Stimulated activated CD4-positive, alpha-beta T cell treated with anti-CD3 and anti-CD28 coated beads, Interleukin-1b, Interleukin-23, amount 100 ng/mL, for 4 hours (primary cell): ENCODE data around the gene SLC6A16.
"Not testable (repeated sequence)": the region's sequence is repeated elsewhere in the genome, so short reads cannot be mapped to it uniquely, and the experiment has no call there.

ENCODE experiments used
- DNase-seq, 2 donors: peaks; one replicate each; pipeline ENCODE4 v3.0.0-alpha.2; 2020; ENCODE audit warnings: low read depth in 2 of 2

The SLC6A16 gene

DNA sequence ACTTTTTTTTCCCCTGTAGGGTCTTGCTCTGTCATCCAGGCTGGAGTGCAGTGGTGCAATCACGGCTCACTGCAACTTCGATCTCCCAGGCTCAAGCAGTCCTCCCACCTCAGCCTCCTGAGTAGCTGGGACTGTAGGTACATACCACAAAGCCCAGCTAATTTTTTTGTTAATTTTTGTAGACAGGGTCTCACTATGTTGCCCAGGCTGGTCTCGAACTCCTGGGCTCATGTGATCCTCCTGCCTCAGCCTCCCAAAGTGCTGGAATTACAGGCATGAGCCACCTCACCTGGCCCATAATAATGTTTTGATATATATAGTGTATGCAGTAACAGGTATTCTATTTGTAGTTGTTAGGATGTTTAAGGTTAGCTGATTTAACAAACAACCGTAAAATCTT, 6.2 kb upstream of the SLC6A16 start:
- DNase-seq: not testable (repeated sequence)

DNA sequence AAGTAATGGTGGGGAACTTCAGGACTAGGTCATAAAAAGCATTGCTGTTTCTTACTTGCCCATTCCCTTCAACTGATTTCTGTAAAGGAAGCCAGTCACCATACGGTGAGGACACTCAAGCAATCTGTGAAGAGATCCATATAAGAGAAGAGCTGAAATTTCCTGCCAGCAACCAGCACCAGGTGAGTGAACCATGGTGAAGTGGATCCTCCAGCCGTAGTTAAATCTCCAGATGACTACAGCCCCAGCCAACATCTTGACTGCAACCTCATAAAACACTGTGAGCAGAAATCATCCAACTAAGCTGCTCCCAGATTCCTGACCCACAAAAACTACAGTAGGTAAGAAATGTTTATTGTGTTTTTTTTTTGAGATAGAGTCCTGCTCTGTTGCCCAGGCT, 3.8 kb upstream of the SLC6A16 start:
- no peak for DNase-seq

DNA sequence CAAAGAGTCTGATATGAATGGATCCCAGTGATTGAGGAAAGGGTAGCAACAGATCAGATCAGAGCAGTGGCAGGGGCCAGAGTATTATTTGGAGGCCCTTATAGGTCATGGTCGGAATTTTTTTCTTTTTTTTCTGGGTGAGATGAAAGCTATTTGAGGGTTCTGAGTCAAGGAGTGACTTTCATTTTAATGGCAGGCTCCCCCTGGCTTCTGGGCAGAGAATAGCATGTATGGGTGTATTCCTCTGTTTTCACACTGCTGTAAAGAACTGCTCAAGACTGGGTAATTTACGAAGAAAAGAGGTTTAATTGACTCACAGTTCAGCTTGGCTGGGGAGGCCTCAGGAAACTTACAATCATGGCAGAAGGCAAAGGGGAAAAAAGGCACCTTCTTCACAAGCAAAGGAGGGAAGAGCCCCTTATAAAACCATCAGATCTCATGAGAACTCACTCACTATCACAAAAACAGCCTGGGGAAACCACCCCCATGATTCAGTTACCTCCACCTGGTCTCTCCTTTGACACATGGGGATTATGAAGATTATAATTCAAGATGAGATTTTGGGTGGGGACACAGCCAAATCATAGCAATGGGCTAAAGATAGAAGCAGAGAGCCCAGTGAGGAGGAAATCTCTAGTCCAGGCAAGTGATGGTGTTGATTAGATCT, 3.0 kb upstream of the SLC6A16 start:
- peak in 1 of 2 donors; percentile 25 for DNase-seq

DNA sequence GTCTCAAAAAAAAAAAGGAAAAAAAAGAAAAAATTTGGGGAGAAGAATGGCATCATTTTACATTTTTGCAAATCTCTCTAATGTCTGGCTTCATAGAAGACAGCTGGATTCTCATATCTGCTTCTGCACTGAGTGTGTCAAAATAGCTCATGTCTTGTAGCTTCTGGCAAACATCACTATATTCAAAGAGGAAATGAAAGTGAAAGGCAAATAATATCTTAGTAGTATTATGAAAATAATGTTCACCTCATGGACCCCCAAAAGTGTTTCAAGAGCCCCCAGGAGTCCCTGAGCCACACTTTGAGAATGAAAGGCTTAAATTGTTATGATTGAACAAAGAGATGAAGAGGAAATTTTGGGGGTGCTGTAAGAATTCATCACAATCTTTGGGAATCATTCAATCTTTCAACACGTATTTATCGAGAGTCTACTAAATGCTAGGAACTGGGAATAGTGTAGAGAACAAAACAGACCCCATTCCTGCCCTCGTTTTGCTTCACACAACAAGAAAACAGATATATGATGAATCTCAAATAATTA, 1.2 kb upstream of the SLC6A16 start:
- no peak for DNase-seq

DNA sequence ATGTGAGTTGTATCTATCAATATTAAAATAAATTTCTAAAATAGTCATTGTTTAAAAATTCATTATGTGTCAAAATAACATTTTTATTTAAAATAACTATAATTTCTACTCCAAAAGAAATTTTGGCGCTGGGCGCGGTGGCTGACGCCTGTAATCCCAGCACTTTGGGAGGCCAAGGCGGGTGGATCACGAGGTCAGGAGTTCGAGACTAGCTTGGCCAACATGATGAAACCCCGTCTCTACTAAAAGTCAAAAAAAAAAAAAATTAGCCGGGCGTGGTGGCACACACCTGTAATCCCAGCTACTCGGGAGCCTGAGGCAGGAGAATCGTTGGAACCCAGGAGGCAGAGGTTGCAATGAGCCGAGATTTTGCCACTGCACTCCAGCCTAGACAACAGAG, 765 bp upstream of the SLC6A16 start:
- not testable (repeated sequence) for DNase-seq

DNA sequence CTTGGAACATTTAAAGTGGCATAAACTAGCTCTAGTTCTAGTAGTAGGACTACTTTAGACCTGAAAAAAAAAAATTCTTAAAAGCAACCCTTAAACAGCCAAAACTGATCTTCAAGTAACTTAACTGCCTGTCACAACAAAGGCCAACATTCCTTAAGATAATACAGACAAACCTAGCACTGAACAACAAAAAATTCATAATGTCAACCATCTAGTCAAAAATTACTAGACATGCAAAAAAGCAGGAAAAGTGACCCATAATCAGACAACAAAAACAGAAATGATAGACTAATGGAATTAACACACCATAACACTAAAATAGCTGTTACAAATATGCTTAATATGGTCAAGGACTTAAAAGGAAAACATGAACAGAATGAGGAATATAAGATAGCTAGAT, 6.7 kb downstream of the SLC6A16 start:
- no peak for DNase-seq

DNA sequence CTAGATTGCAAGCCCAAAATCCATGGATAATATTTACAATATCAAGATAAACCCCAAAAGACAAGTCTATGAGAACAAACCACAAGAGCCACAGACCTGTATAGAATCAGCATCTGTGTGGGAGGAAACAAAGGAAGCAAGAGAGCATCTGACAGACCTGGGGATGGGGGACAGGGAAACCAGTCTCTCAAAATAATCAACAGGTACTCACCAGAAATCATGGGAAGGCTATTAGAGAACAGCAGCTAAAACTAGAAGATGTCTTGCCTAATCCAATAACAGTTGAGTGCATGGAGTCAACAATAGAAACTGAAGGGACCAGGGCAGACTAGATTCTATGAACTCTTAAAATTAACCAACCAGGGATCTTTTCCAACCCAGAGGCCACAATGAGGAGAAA, 8.7 kb downstream of the SLC6A16 start:
- no peak for DNase-seq

DNA sequence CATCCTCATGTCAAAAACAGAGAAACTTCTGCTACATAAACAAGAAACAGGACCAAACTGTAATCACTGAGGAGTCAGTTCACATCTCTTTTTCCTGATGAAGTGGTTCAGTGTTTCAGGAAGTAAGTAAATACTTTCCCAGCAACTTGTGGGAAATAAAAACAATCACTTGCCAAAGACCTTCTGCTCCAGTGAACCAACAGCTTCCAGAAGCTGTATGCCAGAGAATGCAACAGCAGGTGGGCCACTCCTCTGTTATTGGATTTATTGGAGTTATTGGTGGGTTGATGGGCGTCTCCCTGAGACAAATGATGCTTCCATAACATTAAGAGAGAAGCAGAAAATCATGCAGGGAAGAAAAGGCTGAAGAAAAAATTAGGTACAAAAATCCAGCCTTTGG, 9.9 kb downstream of the SLC6A16 start:
- no peak for DNase-seq

DNA sequence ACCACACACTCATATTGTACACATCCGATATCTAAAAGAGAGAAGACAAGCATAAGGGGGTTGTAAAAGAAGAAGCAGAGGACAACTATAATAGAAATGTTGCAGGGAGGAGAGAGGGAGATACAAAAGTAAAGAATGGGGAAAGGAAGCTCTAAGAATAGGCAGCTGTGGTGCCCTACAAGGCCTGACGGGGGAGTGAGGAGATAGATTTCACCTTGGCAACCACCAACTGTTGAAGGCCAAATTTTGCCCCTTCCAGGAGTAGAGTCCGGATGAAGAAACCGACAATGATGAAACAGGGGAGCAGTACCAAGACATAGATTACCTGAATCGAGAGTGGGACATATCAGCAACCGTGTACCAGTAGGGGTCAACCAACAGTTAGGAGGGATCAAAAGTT, 15.9 kb downstream of the SLC6A16 start:
- DNase-seq: no peak

DNA sequence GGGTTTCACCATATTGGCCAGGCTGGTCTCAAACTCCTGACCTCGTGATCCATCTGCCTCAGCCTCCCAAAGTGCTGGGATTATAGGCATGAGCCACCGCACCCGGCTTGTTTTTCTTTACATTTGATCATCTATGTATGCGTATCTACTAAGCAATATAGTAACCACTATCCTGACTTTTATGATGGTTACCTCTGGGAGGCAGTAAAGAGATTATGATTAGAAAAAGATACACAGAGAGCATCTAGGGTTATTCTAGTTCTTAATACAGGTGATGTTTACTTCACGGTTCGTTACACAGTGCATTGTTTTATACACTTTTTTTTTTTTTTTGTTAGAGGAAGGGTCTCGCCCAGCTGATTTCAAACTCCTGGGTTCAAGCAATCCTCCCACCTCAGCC, 18.3 kb downstream of the SLC6A16 start:
- not testable (repeated sequence) for DNase-seq

DNA sequence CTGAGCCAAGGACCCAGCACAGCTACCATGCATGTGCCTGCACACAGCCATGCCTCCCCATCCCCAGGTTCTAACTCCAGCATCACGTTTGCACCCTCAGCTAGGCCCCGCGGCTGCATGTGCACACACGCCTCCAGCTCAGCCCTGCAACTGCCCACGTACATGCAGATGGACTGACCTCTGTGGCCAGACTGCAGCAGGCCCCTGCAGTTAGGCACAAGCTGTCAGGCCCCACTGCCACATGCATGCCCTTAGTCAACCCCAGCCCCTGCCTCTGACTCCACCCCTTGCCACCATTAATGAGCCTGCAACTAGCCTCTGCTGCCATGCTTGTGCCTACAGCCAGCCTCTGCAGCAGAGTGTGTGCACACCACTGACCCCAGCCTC, 23.1 kb downstream of the SLC6A16 start:
- no peak for DNase-seq

DNA sequence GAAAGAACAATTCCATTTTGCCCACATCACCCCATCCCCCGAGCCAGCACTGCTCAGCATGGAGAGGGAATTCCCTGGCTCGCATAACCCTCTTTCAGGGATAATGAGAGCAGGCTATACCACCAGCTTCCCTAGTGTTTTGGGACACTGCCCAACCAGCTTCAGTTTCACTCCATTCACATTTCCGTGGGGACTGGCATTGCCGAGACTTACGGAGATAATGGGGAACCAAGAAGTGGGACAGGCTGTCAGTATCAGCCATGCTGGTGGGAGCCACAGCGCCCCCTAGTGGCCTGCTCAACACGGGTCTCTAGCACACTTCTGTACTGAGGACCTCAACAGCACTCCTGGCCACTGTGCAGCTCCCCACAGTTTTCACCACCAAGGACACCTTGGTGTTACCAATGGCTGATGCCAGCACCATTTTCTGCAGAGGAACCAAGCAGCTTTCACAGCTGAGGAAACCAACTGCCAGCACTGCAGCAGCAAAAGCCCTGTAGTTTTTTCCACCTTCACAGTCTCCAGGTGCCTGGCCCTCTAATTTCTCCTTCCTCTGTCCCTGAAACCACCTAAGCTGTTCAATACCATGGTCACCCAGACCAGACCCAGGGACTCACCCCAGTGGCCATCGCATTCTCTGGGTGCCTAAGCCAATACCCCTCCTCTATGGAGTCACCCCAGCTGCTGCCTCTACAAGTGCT, 23.7 kb downstream of the SLC6A16 start:
- peak; percentile 72 to 81 for DNase-seq

DNA sequence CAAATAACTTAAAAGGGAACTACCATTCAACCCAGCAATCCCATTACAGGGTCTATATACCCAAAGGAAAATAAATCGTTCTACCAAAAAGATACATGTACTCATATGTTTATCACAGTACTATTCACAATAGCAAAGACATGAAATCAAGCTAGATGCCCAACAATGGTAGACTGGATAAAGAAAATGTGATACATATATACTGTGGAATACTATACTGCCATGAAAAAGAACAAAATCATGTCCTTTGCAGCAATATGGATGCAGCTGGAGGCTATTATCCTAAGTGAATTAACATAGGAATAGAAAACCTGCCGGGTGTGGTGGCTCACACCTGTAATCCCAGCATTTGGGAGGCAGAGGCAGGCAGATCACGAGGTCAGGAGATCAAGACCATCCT, 26.3 kb downstream of the SLC6A16 start:
- DNase-seq: not testable (repeated sequence)

DNA sequence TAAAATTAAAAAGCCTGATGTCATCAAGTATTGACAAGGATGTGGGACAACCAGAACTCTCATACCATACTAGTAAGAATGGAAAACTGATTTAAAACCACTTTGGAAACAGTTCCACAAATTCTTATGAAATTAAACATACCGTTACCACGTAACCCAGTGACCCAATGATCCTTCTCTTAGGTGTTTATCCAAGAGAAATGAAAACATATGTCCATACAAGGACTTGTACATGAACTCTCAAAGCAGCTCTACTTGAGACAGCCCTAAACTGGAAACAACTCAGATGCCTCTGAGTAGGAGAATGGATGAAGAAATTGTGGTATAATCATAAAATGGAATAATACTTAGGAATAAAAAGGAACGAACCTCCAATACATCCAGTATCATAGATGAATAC, 27.6 kb downstream of the SLC6A16 start:
- DNase-seq: no peak

DNA sequence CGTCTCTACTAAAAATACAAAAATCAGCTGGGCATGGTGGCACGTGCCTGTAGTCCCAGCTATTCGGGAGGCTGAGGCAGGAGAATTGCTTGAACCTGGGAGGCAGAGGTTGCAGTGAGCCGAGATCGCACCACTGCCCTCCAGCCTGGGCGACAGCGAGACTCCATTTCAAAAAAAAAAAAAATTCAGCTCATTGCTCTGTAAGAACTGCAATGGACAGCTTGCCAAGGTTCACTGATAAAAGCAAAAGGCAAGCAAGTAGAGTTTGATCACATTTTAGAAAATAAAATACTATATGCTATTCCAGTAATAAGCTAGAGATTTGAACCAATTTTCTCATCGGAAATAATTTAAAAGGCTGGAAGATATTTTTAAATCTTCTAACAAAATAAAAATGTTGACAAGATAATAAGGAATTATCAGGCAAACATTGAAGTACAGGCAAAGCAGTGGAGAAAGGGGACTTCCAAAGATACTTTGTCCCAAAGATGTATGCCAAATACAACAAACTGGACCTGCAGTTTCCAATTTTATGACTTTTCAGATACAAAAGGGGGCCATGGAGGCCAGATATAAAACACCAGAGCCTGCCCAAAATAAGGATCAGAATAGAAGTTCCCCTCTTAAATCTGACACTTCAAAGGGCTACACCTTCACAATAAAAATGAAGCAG, 29.6 kb downstream of the SLC6A16 start:
- no peak for DNase-seq

DNA sequence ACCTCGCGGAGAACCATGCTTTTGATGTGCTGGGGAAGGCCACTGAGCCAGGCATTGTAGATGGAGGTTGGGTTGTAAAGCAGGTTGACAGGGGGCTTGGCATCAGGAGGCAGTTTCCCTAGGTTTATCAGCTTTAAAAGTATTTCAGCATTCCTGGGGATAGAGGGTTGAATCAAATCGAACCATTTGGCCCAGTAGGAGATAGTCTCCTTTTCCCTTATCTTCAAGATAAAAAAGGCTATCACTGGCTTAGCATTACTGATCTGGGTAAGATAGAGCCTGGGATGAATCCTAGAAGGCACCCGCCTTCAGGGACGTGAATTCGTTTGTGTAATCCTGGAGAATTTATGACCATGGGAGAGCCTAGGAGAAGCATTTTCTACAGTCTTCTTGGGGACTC, 30.6 kb downstream of the SLC6A16 start:
- no peak for DNase-seq

DNA sequence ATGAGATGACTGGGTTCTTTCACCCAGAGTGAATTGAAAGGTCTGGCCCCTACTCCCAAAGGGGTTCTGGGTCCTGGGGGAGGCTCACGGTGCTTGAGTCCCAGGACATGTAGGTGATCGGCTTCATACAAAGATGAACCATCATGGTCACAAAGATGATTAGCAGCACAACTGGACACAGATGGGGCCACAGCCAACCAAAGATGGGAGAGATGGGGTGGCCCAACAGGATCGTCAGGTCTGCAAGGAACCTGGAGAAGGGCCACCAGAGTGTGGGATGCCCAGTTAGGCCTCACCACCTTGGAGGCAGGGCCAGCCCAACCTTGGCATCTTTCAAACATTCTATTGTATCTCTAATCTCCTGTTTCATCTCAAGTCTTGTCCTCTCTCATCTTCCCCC, 34.5 kb downstream of the SLC6A16 start:
- DNase-seq: no peak

DNA sequence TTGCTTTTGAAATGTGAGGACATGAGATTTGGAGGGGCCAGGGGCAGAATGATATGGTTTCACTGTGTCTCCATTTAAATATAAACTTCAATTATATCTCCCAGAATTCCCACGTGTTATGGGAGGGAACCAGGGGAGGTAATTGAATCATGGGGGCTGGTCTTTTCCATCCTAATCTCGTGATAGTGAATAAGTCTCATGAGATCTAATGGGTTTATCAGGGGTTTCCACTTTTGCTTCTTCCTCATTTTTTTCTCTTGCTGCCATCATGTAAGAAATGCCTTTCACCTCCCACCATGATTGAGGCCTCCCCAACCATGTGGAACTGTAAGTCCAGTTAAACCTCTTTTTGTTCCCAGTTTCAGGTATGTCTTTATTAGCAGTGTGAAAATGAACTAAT, 35.7 kb downstream of the SLC6A16 start:
- DNase-seq: not testable (repeated sequence)

DNA sequence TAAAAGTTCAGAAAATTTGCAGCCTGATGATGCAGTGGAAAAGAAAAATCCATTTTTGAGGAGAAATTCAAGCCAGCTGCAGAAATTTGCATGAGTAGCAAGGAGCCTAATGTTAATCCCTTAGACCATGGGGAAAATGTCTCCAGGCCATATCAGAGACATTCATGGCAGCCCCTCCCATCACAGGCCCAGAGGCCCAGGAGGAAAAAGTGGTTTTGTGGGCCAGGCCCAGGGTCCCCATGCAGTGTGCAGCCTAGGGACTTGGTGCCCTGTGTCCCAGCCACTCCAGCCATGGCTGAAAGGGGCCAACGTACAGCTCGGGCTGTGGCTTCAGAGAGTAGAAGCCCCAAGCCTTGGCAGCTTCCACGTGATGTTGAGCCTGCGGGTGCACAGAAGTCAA, 36.8 kb downstream of the SLC6A16 start:
- not testable (repeated sequence) for DNase-seq

DNA sequence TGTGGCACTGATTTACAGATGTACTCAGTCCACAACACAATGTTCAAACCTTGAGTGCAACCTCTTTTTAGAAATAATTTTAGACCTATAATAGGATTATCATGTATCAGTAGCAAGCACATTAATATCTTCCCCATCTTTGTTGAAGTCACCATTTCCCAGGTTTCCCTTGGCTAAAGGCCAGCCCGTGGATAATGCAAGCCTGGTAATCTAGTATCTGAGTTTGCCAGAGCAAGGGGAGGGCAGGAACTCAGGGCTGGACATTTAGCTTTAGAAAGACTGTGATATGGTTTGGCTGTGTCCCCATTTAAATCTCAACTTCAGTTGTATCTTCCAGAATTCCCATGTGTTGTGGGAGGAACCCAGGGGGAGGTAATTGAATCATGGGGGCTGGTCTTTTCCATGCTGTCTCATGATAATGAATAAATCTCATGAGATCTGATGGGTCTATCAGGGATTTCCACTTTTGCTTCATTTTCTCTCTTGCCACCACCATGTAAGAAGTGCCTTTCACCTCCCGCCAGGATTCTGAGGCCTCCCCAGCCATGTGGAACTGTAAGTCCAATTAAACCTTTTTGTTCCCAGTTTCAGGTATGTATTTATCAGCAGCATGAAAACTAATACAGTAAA, 37.7 kb downstream of the SLC6A16 start:
- DNase-seq: no peak

DNA sequence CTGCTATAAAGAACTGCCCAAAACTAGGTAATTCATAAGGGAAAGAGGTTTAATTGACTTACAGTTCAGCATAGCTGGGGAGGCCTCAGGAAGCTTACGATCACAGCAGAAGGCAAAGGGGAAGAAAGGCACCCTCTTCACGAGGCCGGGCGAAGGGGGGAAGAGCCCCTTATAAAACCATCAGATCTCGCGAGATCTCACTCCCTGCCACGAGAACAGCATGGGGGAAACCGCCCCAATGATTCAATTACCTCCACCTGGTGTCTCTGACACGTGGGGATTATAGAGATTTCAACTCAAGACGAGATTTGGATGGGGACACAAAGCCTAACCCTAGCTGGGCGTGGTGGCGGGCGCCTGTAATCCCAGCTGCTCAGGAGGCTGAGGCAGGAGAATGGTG, 42.8 kb downstream of the SLC6A16 start:
- DNase-seq: no peak

DNA sequence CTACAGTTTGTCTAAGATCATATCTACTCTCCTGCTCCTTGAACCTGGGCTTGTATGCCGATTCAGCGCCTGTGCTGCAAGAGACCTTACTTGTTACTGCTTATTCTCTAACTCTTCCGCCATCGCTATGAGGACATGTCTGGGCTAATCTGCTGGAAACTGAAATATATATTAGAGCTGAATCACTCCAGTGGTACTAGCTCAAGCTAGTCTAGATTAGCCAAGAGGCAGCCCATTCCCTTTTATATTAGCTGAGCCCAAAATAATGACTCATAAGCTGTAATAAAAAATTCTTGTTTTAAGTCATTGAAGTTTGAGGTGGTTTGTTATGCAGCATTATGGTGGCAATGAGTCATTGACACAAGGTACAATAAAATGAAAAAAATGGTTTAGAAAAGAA, 52.8 kb downstream of the SLC6A16 start:
- no peak for DNase-seq
